GM19395 (cell line): ENCODE measurements around the gene CDC25C.
"Not testable (repeated sequence)": the region's sequence is repeated elsewhere in the genome, so short reads cannot be mapped to it uniquely, and the experiment has no call there.

Source experiments
- ATAC-seq: cut with Tn5 transposase; IDR thresholded peaks from one replicate; pipeline ENCODE4 v1.9.1; 2021; ENCODE audit warnings: mild to moderate bottlenecking, moderate library complexity; ENCODE audit not compliant: unreplicated experiment

The CDC25C gene

DNA sequence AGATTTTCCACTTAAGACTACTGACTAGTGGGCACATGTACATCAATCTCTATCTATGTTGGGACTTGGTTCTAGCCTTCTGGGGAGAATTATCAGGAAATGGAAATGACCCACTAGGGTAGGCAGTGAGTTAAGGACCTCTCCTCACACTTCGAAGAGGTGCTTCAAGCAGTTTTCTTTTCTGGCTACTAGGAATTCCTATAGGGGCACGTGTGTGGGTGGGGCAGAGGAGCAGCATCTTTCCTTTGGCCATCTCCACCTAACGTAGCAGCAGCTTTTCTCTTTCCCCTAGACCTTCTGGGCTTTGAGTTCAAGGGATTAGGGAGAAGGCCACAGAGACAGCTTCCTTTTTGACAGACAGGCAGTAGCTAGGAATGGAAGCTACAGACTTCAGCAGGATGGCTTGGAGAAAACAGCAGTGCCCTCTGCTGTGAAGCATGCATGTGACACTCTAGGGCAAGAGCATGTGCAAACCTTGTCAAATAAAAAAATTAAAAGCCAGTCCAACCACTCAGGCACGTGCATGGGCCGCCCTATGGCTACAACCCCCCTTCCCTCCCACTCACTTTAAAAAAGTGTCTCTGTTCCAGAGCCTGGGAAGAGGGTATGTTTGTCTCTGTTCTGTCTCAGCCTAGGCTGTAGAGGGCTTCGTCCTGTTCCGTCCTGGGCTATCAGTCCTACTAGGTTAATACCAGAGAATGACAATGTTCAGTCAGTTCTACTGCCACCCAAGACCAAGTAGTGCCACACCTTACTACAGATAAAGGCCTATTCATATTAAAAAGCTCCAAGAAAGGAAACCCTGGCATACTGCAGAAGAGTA lies 48.5 kb downstream of the CDC25C start:
- ATAC-seq, result no peak

GRCh38 chr5:138280915-138281314 lies 50.7 kb downstream of the CDC25C start:
- ATAC-seq, result no peak

DNA sequence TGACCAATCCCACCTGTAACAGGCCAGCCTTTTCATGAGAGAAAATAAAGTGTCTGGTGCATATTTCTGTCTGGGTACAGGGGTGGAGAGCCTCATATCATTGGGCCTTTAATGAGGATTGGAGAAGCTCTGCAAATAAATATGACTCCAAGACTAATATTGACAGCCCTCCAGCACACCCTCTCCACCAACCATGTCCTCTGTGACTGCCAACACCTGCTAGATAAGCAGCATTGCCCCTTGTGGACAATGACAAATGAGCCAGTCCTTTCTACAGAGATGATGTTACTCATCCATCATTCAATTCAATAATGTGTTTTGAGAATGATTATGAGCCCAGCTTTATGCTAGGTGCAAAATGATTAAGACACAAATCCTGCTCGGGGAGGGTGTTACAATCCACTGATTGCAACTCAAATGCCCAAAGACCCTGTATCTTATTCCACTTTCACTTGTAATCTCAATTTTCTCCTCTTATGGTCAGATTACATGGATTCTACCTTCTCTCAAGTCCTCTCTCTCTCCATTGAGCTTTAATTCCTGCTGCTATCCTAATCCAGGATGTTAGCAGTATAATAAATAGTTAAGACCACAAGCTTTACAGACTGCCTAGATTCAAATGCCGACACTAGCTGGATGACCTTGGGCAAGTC lies 55.1 kb downstream of the CDC25C start:
- ATAC-seq, result no peak

- no peak for ATAC-seq
These were observed 55.7 kb downstream of the CDC25C start for GRCh38 chr5:138275895-138276294.

DNA sequence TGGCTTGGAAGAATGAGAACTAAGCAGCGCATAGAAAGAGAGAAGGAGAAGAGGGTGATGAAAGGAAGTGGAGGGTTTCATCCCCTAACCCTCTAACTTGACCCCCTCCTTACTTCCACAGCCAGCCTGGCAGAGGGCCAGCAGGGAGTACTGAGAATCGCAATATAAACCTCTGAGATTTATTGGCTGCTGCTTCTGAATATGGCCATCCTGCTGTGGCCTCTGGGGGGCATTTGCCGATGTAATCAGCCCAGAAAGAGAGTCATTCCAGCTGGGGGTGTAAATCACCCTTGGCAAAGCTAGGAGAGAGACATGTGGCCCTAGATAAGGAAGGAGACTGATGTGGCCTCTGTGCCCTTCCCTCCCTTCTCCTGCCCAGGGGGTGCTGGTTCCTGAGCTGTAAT lies 56.2 kb downstream of the CDC25C start:
- no peak for ATAC-seq

DNA sequence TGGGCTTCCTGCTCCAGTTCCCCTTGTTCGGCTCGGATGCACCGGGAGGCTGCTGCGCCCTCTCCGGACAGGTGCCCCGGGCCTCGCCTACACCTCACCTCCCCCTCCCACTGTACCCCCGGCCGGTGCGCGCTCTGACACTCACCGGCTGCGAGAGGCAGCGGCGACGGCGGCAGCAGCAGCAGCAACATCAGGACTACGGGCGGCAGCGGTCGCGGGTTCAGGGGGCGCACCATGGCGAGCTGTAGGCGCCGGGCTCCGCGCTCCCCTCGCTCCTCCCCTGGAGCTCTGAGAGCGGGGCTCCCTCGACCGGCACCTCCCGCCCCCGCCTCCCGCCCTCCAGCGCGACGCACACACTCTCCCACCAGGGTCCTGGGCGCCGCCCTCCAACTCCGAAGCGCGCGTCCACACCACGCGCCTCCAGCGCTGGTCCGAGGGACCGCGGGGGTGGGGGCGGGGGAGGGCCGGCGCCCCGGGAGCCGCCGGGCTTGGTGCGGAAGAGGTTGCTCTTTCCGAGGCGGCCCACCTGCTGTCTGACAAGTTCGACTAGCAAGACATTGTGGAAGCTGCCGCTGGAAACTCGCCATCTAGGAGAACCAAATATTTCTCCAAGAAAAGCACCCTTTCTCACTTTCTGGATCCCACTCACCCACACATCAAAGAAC lies 57.3 kb downstream of the CDC25C start, which contains the start of gene GFRA3:
GFRA3 (minus strand) TSS at position 433 of the 665 bp plus-strand sequence; CDS start at position 236, 197 bp downstream.
- no peak for ATAC-seq

GRCh38 chr5:138273834-138274188 lies 57.8 kb downstream of the CDC25C start:
- ATAC-seq, result no peak

- ATAC-seq, result no peak
These were observed 58.9 kb downstream of the CDC25C start for GRCh38 chr5:138272681-138273080.

DNA sequence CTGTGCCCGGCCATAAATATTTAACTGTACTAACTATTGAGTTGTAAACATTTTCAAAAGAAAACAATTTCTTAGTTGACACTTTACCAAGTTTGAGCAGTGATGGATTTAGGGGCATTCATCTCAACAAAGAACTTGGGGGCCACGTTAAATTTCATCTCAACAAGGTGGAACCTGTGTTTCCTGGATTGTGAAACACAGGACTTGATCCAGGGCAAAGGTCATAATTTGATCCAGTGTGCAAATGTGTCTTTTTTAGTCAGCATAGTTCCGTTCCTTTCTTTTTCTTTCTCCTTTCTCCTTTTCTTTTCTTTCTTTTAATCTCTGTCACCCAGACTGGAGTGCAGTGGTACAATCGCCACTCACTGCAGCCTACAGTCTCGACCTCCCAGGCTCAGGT lies 60.3 kb downstream of the CDC25C start:
- ATAC-seq, result no peak

DNA sequence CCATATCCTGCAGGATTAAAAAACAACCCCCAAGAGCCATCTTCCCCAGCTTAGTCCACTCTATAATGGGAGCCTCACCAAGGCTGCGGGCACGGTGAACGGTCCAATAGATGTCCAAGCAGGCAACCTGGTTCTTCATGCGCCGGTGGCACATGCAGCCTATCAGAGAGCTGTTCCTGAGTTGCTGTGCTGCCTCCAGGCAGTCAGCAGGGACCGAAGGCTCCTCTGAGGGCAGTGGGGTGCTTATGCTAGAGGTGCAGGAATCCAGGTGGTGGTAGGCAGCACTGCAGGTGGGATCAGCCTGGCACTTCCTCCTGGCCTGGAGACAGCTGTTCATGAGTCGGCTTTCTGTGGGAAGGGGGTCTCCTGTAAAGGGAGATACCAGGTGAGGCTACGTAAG lies 67.4 kb downstream of the CDC25C start:
- ATAC-seq, result no peak

GRCh38 chr5:138263581-138263980 lies 68.0 kb downstream of the CDC25C start:
- no peak for ATAC-seq

DNA sequence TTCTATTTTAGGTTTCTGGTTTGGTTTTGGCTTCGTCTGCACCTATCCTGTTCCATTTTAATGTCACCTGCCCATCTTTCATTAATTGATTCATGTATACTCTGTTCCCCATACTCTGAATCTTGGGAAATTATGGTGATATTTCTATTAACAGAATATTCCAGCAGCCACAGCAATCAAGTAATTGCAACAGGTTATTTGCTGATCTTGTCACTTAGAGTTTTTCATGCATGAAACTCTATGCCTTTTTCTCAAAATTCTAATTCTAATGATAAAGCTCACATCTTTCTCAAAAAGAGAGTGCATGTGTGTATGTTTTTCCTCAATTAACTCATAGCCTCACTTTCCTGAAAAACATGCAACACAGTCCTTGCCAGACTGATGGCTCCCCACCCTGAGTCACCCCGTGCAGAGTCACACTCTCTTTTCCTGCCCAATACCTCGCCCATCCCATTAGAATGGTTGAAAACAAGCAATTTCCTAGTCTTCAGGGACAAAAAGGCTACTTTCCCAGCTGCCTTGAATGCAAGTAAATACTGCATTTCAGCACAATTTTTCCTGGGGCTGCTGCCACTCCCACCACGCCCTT lies 72.8 kb downstream of the CDC25C start:
- no peak for ATAC-seq

DNA sequence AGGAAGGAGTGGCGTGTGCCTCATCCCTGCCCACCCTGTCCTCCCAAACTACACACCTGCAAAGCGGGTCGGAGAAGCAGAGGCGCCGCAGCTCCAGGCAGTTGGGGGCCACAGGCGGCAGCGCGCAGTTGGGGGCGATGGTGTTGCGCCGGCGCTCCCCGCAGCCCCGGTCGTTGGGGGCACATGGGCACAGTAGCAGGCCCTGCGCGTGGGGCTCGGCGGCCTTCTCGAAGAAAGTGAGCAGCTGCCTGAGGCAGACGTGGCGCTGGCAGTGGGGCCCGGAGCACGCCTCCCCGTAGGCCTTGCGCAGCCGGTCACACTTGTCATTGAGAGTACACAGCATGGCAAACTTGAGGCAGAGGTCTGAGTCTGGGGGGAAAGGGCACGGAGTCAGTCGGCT lies 74.0 kb downstream of the CDC25C start:
- no peak for ATAC-seq

DNA sequence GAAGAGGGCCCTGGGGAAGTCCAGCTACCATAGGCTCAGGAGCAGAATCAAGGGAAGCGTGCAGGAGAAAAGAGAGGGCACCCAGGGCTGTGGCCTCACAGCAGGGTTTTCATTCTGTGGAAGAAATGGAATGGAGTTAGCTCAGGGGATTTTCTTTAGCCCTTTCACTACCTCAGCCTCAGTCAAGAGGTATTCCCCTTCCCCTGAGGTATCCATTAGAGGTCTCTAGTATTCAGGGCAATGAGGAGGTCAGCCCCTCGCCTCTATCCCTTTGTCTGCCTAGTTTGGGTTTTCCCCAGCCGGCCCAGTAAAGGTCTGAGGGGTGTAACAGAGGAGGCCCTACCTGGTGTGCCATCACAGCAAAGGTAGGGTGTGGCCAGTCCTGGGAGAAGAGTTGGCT lies 78.7 kb downstream of the CDC25C start:
- no peak for ATAC-seq

GRCh38 chr5:138247800-138248199 lies 83.8 kb downstream of the CDC25C start:
- ATAC-seq, result not testable (repeated sequence)

DNA sequence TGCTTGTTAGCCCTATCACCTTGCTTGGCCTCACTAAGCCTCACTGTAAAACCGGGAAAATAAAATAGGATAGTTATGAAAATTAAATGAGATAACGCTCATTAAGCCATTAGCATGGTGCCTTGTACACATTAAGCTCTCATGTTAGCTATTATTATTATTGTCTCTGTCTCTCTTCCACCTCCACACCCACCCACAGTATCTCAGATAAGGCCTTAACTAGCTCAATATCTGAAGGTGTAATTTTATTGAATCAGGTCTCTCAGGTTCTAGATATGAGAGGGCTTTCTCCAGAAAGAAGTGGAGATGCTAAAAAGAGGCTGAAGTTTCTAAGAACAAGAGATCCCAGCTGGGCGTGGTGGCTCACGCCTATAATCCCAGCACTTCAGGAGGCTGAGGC lies 84.8 kb downstream of the CDC25C start:
- ATAC-seq, result no peak

DNA sequence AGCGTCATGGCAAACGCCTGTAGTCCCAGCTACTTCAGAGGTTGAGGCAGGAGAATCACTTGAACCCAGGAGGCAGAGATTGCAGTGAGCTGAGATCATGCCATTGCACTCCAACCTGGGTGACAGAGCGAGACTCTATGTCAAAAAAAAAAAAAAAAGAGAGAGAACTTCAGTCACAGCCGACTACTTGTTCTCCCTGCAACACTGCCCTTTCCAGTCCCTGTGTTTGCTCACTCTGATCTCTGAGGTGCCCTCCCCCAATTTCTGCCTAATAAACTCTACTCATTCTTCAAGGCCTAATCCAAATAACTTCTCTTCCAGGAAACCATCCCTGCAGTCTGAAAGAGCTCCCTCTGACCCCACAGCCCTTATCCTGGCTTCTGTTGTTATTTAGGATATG lies 85.3 kb downstream of the CDC25C start:
- no peak for ATAC-seq

DNA sequence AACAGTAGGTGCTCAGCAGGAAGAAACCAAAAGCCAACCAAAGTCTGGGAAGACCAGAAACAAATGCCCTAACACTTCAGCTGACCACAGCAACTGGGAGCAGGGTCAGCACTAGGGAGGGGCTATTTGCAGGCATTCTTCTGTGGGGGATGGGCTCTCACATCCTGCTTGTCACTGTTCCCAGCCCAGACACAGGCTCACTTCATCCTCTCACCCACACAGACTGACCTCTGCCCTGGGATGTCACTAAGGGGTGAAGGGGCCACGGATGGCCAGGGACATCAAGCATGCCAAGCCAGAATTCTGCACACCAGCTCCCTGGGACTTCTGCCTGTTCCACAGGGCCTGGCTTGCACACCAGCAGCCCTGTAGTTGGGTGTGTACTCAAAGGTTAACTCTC lies 85.9 kb downstream of the CDC25C start:
- ATAC-seq, result no peak

GRCh38 chr5:138243794-138244193 lies 87.8 kb downstream of the CDC25C start:
- no peak for ATAC-seq

GRCh38 chr5:138241688-138242571 lies 89.7 kb downstream of the CDC25C start:
- no peak for ATAC-seq
